Measurements from ENCODE around the gene TBC1D19. TPM values are rescaled to one million over a fixed set of nuclear protein-coding genes. Genes with fewer than 3 reads are reported as not detected.
"Not testable (repeated sequence)": the region's sequence is repeated elsewhere in the genome, so short reads cannot be mapped to it uniquely, and the experiment has no call there.

Gene TBC1D19
- total and polyA plus RNA-seq, 8 donors: 1.4 to 57.6 (median 5.1) TPM

DNA sequence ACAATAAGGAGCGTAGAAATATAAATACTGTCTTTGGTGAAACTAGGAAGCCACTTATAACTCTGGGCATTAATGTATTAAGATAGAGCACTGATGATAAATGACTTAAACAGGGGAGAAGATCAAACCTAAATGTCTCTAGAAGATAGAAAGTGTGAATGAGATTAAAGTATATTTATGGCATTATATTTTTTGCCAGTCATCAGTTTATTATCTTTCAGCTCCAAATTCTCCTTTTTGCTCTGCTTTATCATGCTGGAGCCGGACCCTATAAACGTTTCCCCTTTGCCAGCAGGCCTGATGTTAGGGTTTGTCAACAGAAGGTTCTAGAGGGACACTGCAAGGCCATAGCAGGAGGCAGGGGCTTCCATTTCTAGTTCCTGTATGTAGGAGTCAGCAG is 76.4 kb downstream of the TBC1D19 start:
- TF ChIP-seq POLR2A (IDR thresholded peaks at IDR 0.05) (no peak), EP300 (IDR thresholded peaks at IDR 0.05) (no peak), POLR2AphosphoS5 (IDR thresholded peaks at IDR 0.05) (no peak)
- TF ChIP-seq, protein P1, sequence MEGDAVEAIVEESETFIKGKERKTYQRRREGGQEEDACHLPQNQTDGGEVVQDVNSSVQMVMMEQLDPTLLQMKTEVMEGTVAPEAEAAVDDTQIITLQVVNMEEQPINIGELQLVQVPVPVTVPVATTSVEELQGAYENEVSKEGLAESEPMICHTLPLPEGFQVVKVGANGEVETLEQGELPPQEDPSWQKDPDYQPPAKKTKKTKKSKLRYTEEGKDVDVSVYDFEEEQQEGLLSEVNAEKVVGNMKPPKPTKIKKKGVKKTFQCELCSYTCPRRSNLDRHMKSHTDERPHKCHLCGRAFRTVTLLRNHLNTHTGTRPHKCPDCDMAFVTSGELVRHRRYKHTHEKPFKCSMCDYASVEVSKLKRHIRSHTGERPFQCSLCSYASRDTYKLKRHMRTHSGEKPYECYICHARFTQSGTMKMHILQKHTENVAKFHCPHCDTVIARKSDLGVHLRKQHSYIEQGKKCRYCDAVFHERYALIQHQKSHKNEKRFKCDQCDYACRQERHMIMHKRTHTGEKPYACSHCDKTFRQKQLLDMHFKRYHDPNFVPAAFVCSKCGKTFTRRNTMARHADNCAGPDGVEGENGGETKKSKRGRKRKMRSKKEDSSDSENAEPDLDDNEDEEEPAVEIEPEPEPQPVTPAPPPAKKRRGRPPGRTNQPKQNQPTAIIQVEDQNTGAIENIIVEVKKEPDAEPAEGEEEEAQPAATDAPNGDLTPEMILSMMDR (IDR thresholded peaks at IDR 0.05): no peak
- Histone ChIP-seq H3K27me3 (no peaks in the 10 kb centered on the region), H3K4me1 (no peaks in the 10 kb centered on the region), H3K9me3 (peaks cover 0 to 6% (median 5%) of the 10 kb centered on the region in 4 donors), H3K4me3 (no peak overlapping the region), H3K36me3 (peaks cover 4 to 41% (median 31%) of the 10 kb centered on the region in 4 donors), H3K27ac (no peak overlapping the region)
- intact Hi-C loops (cut with DNase I; ENCODE audit: low total_unique reads): no loop called here
- DNase-seq: no peak
- 87 to 95% (median 92%) methylated on average over 3 of the region's 3 CpGs for WGBS, 5 donors

DNA sequence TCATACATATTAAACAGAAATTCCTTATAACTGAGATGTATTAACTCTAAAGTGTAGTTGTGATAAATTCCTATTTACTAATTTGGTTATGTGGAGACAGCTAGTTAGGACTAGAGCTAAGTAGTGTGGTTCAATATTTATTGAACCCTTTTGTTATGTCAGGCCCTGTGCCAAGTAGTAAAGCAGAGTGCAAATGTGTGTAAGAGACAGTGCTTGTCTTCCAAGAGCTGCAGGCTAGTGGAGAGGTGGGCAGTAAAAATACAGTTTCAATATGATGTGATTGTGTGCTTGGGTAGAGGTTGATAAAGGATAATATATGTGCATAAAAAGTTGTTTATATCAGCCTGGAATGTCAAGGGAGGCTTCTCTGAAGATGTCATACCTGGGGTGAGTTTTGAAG is 80.0 kb downstream of the TBC1D19 start:
- H3K27ac ChIP-seq: no peak overlapping the region

DNA sequence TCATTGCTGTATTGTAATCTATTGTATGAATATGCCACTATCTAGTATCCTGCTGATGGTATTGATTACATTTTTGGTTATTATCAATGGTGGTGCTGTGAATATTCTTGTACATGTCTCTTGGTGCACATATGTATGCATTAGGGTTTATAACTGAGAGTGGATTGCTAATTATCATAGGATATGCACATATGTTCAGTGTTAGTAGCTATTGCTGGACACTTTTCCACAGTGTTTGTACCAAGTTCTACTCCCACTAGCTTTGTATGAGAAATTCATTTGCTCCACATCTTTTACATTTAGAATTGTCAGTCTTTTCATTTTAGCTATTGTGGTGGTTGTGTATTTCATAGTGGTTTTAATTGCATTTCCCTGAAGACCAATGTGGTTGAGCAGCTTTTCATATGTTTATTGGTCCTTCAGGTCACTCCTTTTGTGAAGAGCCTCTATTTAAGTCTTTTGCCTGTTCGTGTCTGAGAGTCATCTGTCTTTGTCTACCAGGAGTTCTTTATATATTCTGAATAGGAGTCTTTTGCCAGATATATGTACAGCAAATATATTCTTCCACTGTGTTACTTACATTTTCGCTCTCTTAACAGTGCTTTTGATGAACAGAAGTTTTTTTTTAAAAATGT is 87.1 kb downstream of the TBC1D19 start:
- intact Hi-C loops (cut with DNase I; ENCODE audit: low total_unique reads): no loop called here
- WGBS, 5 donors: 90 to 96% (median 94%) methylated on average over 2 of the region's 2 CpGs
- TF ChIP-seq EP300 (IDR thresholded peaks at IDR 0.05) (no peak), POLR2A (IDR thresholded peaks at IDR 0.05) (no peak), POLR2AphosphoS5 (IDR thresholded peaks at IDR 0.05) (no peak)
- TF ChIP-seq, protein P1 (IDR thresholded peaks at IDR 0.05): no peak
- DNase-seq: no peak
- Histone ChIP-seq H3K36me3 (peaks cover 0 to 13% (median 3%) of the 10 kb centered on the region in 4 donors), H3K27me3 (no peaks in the 10 kb centered on the region), H3K4me3 (no peak overlapping the region), H3K9me3 (no peaks in the 10 kb centered on the region), H3K4me1 (no peaks in the 10 kb centered on the region), H3K27ac (no peak overlapping the region)

More for the DNA sequence above, 80.0 kb downstream of the TBC1D19 start:
- H3K4me1 ChIP-seq: no peaks in the 10 kb centered on the region
- H3K36me3 ChIP-seq: peaks cover 0 to 28% (median 26%) of the 10 kb centered on the region in 4 donors
- no peak for TF ChIP-seq EP300 (IDR thresholded peaks at IDR 0.05)
- TF ChIP-seq POLR2A (IDR thresholded peaks at IDR 0.05): no peak
- TF ChIP-seq, protein P1 (IDR thresholded peaks at IDR 0.05): no peak
- TF ChIP-seq POLR2AphosphoS5 (IDR thresholded peaks at IDR 0.05): no peak
- DNase-seq: no peak
- intact Hi-C loops (cut with DNase I; ENCODE audit: low total_unique reads): no loop called here
- H3K9me3 ChIP-seq: no peaks in the 10 kb centered on the region
- no peak overlapping the region for H3K4me3 ChIP-seq
- no peaks in the 10 kb centered on the region for H3K27me3 ChIP-seq

DNA sequence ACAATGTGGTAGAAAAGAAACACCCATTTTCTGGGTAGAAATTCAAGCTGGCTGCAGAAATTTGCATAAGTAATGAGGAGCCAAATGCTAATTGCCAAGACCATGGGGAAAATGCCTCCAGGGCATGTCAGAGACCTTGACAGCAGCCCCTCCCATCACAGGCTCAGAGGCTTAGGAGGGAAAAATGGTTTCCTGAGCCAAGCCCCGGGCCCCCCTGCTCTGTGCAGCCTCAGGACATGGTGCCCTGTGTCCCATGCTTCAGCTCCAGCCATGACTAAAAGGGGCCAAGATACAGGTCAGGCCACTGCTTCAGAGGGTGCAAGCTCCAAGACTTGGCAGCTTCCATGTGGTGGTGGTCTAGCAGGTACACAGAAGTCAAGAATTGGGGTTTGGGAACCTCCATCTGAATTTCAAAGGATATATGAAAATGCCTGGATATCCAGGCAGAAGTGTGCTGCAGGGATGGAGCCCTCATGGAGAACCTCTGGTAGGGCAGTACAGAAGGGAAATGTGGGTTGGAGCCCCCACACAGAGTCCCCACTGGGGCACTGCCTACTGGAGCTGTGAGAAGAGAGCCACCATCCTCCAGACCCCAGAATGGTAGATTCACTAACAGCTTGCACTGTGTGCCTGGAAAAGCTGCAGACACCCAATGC is 95.3 kb downstream of the TBC1D19 start:
- H3K27me3 ChIP-seq; H3K27ac ChIP-seq; DNase-seq; intact Hi-C loops (cut with DNase I; ENCODE audit: low total_unique reads); H3K4me1 ChIP-seq; H3K4me3 ChIP-seq: not testable (repeated sequence)
- 90 to 100% (median 93%) methylated on average over 1 of the region's 1 CpG for WGBS, 5 donors
- H3K9me3 ChIP-seq: peaks cover 0 to 16% (median 9%) of the 10 kb centered on the region in 4 donors
- H3K36me3 ChIP-seq: peaks cover 0 to 41% (median 12%) of the 10 kb centered on the region in 4 donors

DNA sequence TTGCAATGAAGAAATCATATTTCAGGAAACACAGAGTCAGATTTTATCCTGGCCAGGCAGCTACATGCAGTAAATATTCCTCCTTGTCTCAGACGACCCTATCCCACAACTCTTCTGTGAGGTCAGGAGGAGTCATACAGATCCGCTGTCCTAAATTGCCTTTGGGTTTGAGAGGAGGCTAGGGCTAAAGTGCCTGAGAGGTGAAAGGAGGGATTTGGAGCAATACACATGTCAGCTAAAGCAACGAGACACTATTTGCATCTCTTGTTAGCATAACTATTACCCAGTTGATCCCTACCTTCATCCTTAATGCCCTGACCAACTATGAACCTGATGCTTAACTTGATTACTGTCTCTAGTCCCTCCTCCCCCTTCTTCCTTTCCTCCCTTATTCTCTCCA is 98.6 kb downstream of the TBC1D19 start:
- TF ChIP-seq POLR2A (IDR thresholded peaks at IDR 0.05) (no peak), EP300 (IDR thresholded peaks at IDR 0.05) (no peak), POLR2AphosphoS5 (IDR thresholded peaks at IDR 0.05) (no peak)
- TF ChIP-seq, protein P1 (IDR thresholded peaks at IDR 0.05): no peak
- 75 to 87% (median 84%) methylated on average over 3 of the region's 3 CpGs for WGBS, 5 donors

More for the DNA sequence above, 98.6 kb downstream of the TBC1D19 start:
- Histone ChIP-seq H3K36me3 (peaks cover 0 to 48% (median 17%) of the 10 kb centered on the region in 4 donors), H3K27ac (no peak overlapping the region), H3K9me3 (peaks cover 0 to 16% (median 9%) of the 10 kb centered on the region in 4 donors), H3K4me3 (no peak overlapping the region), H3K27me3 (no peaks in the 10 kb centered on the region), H3K4me1 (no peaks in the 10 kb centered on the region)
- intact Hi-C loops (cut with DNase I; ENCODE audit: low total_unique reads): no loop called here
- no peak for DNase-seq

Measured in stomach (tissue), 9 donors.